Iris pigment epithelial cell (primary cell): Measurements from ENCODE around the gene ZMYND8.
"Not testable (repeated sequence)": the region's sequence is repeated elsewhere in the genome, so short reads cannot be mapped to it uniquely, and the experiment has no call there.

Source experiments
- DNase-seq: peaks from one replicate; pipeline ENCODE4 v3.0.0-alpha.2; 2011; ENCODE audit warnings: low read depth

The ZMYND8 gene

GRCh38 chr20:47370850-47371782 is 14.6 kb upstream of the ZMYND8 start:
- no peak for DNase-seq

- DNase-seq: no peak
These were observed 13.7 kb upstream of the ZMYND8 start for GRCh38 chr20:47370214-47370613.

GRCh38 chr20:47368301-47368700 is 11.8 kb upstream of the ZMYND8 start:
- no peak for DNase-seq

- DNase-seq: not testable (repeated sequence)
These were observed 9.8 kb upstream of the ZMYND8 start for GRCh38 chr20:47366301-47366700.

GRCh38 chr20:47365023-47365764 is 8.7 kb upstream of the ZMYND8 start:
- no peak for DNase-seq

- no peak for DNase-seq
These were observed 6.1 kb upstream of the ZMYND8 start for GRCh38 chr20:47362361-47363219.

- no peak for DNase-seq
These were observed 4.8 kb upstream of the ZMYND8 start for GRCh38 chr20:47361057-47361915.

- peak; percentile 97 for DNase-seq
These were observed 4.0 kb upstream of the ZMYND8 start for GRCh38 chr20:47360297-47361056.

- no peak for DNase-seq
These were observed 3.2 kb upstream of the ZMYND8 start for GRCh38 chr20:47359530-47360296.

GRCh38 chr20:47358672-47359529 is 2.4 kb upstream of the ZMYND8 start:
- peak; percentile 97 for DNase-seq

GRCh38 chr20:47358039-47358671 is 1.7 kb upstream of the ZMYND8 start:
- DNase-seq: no peak

GRCh38 chr20:47357296-47358038 is 968 bp upstream of the ZMYND8 start:
- DNase-seq: peak; percentile 98

GRCh38 chr20:47356220-47356525 is 326 bp downstream of the ZMYND8 start:
- DNase-seq: no peak

GRCh38 chr20:47355489-47356219 is 845 bp downstream of the ZMYND8 start:
- DNase-seq: peak; percentile 34

GRCh38 chr20:47354714-47355488 is 1.6 kb downstream of the ZMYND8 start:
- peak; percentile 75 for DNase-seq

GRCh38 chr20:47354464-47354713 is 2.1 kb downstream of the ZMYND8 start:
- no peak for DNase-seq
